Hematopoietic multipotent progenitor cell treated with erythropoietin and hydrocortisone succinate and interleukin-3 and kit ligand, for 4 days (in vitro differentiated cells): ENCODE measurements around the gene KIAA1191.
"Not testable (repeated sequence)": the region's sequence is repeated elsewhere in the genome, so short reads cannot be mapped to it uniquely, and the experiment has no call there.

Experiments
- DNase-seq: peaks from one replicate; pipeline ENCODE4 v3.0.0-alpha.2; 2015

The KIAA1191 gene

DNA sequence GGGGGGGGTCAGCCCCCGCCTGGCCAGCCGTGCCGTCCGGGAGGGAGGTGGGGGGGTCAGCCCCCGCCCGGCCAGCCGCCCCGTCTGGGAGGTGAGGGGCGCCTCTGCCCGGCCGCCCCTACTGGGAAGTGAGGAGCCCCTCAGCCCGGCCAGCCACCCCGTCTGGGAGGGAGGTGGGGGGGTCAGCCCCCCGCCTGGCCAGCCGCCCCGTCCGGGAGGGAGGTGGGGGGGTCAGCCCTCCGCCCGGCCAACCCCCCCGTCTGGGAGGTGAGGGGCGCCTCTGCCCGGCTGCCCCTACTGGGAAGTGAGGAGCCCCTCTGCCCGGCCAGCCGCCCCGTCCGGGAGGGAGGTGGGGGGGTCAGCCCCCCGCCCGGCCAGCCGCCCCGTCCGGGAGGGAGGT, 56.2 kb downstream of the KIAA1191 start:
- DNase-seq, result not testable (repeated sequence)
